HepG2 (cell line): ENCODE data around the gene SNX9. TPM values are rescaled to one million over a fixed set of nuclear protein-coding genes. Genes with fewer than 3 reads are reported as not detected.

ENCODE experiments used
- EZH2 ChIP-seq: conservative IDR thresholded peaks from 2 replicates; pipeline ENCODE4 v1.6.1; 2012; ENCODE audit warnings: mild to moderate bottlenecking, low read depth, low read length, moderate library complexity
- FOXP1 ChIP-seq, 2 experiments: fragments of 450-650 bp in 1 of 2; IDR thresholded peaks; 2 replicates each; pipeline ENCODE4 v1.6.1; 2017 to 2018; ENCODE audit warnings: antibody characterized with exemption in 1 of 2
- HMG20A ChIP-seq: IDR thresholded peaks from 2 replicates; pipeline ENCODE4 v1.6.1; 2016; ENCODE audit warnings: borderline replicate concordance
- HNF4G ChIP-seq, 2 experiments: sonication (generic) in 1 of 2; formaldehyde crosslinking in 1 of 2; IDR thresholded peaks; 2 replicates each; pipeline versions ENCODE4 v1.4.0 to v1.6.1; 2011 to 2020; ENCODE audit warnings: borderline replicate concordance in 2 of 2, low read depth in 2 of 2, mild to moderate bottlenecking in 2 of 2, low read length in 1 of 2, missing genetic modification reagents in 1 of 2, moderate library complexity in 1 of 2
- MEF2D ChIP-seq: sonication (generic); formaldehyde crosslinking; IDR thresholded peaks from 2 replicates; pipeline ENCODE4 v1.5.1; 2020; ENCODE audit warnings: mild to moderate bottlenecking, missing genetic modification reagents
- MTF1 ChIP-seq: sonication (generic); formaldehyde crosslinking; IDR thresholded peaks from 2 replicates; pipeline ENCODE4 v1.5.0; 2020; ENCODE audit warnings: missing genetic modification reagents
- PBX3 ChIP-seq: sonication (generic); formaldehyde crosslinking; IDR thresholded peaks from 2 replicates; pipeline ENCODE4 v1.8.1; 2023; ENCODE audit warnings: missing genetic modification reagents, inconsistent platforms, borderline replicate concordance
- RXRA ChIP-seq: sonication (generic); formaldehyde crosslinking; IDR thresholded peaks from 2 replicates; pipeline ENCODE4 v1.5.1; 2020; ENCODE audit warnings: missing genetic modification reagents
- RXRB ChIP-seq: IDR thresholded peaks from 2 replicates; pipeline ENCODE4 v1.6.1; 2016; ENCODE audit warnings: borderline replicate concordance, missing genetic modification reagents, missing compliant biosample characterization
- XRCC5 ChIP-seq: fragments of 200-400 bp; formaldehyde crosslinking; optimal IDR thresholded peaks from 2 replicates; pipeline ENCODE3; 2017; ENCODE audit warnings: mild to moderate bottlenecking, low read length
- ZNF235 ChIP-seq: sonication (generic); formaldehyde crosslinking; IDR thresholded peaks from 2 replicates; pipeline ENCODE4 v1.8.1; 2023; ENCODE audit warnings: mild to moderate bottlenecking, missing genetic modification reagents, borderline replicate concordance
- ZNF343 ChIP-seq: sonication (generic); formaldehyde crosslinking; IDR thresholded peaks from 2 replicates; pipeline ENCODE4 v1.4.0; 2020; ENCODE audit warnings: mild to moderate bottlenecking, missing genetic modification reagents
- ZNF704 ChIP-seq: sonication (generic); formaldehyde crosslinking; IDR thresholded peaks from 2 replicates; pipeline ENCODE4 v1.8.1; 2023; ENCODE audit warnings: mild to moderate bottlenecking, inconsistent platforms, moderate library complexity, missing genetic modification reagents, borderline replicate concordance
- ZNF749 ChIP-seq: sonication (generic); formaldehyde crosslinking; IDR thresholded peaks from 2 replicates; pipeline ENCODE4 v1.8.0; 2022; ENCODE audit warnings: mild to moderate bottlenecking, missing genetic modification reagents, moderate library complexity, borderline replicate concordance
- polyA plus RNA-seq, 8 experiments: library from polyadenylated mRNA; depleted of rRNA in 3 of 8; stranded (reverse) in 7 of 8; unstranded in 1 of 8; fragments of >200 nt; fragmentation: Illumina TruSeq in 4 of 8; extraction: Trizol in 4 of 8; gene quantifications; 2 replicates each; pipeline versions ENCODE4 v1.2.1 to v1.2.3, GENCODE V29; 2011 to 2016; ENCODE audit warnings: low read depth in 4 of 8, missing spikeins in 1 of 8, mixed read lengths in 1 of 8; ENCODE audit not compliant: insufficient read depth in 1 of 8
- total RNA-seq, 5 experiments: library from RNA; depleted of rRNA; stranded (reverse); fragments of >200 nt; fragmentation: Illumina TruSeq; extraction: Trizol; gene quantifications; 2 replicates each; pipeline ENCODE4 v1.2.3, GENCODE V29; 2016; ENCODE audit warnings: low read depth in 1 of 5
- TF ChIP-seq, protein P1 (sequence below): sonication (generic); formaldehyde crosslinking; conservative IDR thresholded peaks from 2 replicates; pipeline ENCODE4 v1.8.0; 2022; ENCODE audit warnings: mild to moderate bottlenecking, moderate library complexity, missing genetic modification reagents
- TF ChIP-seq, protein P2 (sequence below): sonication (generic); formaldehyde crosslinking; IDR thresholded peaks from 2 replicates; pipeline ENCODE4 v1.4.0; 2020; ENCODE audit warnings: missing genetic modification reagents
- TF ChIP-seq, protein P3 (sequence below): IDR thresholded peaks from 2 replicates; pipeline ENCODE4 v1.6.1; 2016; ENCODE audit warnings: missing genetic modification reagents, missing compliant biosample characterization
- TF ChIP-seq, protein P4 (sequence below): sonication (generic); formaldehyde crosslinking; IDR thresholded peaks from 2 replicates; pipeline ENCODE4 v1.5.0; 2020; ENCODE audit warnings: mild to moderate bottlenecking, missing genetic modification reagents
- TF ChIP-seq, protein P5 (sequence below): IDR thresholded peaks from 2 replicates; pipeline ENCODE4 v1.6.1; 2012; ENCODE audit warnings: inconsistent platforms

The SNX9 gene
- total and polyA plus RNA-seq, 2 of the 13 experiments (the other 11 are each of a cell fraction or from before 2014, with no cell fraction given) = 21.9 to 36.0 TPM

DNA sequence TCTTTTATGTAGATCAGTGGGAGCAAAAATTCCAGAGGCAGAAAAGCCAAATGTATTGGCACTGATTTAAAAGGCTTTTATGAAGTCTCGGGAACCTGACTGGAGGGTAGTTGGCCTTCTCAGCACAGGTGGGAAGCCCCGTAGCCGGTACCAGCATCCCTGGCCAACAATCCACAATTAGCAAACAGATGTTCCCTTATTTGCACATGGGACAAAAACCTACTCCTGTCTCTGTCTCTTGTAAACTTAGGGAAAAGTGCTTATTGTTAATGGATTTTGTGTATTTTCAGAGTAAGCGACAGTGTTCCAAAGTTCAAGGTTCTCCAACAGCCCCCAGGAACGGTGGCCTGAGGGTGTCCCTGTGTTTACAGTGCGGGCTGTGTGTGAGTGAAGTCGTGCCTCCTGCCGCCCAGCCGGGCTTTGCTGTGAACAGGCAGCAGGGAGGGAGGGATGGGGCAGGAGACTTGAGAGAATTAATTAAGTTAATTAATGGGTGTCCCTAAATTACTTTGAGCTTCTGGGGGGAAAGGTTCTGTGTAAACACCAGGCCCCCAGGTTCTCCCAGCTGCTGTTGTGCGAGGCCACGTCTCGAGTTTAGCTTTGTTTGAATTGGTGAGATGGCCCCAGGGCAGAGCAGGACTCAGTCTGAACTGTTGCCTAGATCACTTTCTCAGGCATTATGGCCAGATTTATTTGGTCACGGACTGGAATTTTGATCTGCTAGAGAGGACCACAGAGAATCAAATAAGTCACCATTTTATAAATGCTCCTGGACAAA lies 162.5 kb downstream of the SNX9 start (continued):
- TF ChIP-seq, protein P1, sequence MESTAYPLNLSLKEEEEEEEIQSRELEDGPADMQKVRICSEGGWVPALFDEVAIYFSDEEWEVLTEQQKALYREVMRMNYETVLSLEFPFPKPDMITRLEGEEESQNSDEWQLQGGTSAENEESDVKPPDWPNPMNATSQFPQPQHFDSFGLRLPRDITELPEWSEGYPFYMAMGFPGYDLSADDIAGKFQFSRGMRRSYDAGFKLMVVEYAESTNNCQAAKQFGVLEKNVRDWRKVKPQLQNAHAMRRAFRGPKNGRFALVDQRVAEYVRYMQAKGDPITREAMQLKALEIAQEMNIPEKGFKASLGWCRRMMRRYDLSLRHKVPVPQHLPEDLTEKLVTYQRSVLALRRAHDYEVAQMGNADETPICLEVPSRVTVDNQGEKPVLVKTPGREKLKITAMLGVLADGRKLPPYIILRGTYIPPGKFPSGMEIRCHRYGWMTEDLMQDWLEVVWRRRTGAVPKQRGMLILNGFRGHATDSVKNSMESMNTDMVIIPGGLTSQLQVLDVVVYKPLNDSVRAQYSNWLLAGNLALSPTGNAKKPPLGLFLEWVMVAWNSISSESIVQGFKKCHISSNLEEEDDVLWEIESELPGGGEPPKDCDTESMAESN (CRISPR knock-in tag) = peak; percentile 49
- peak; percentile 89 for TF ChIP-seq XRCC5
- no peak for TF ChIP-seq MTF1 (CRISPR knock-in tag)
- TF ChIP-seq PBX3 (CRISPR knock-in tag) = no peak
- TF ChIP-seq MEF2D (CRISPR knock-in tag) = peak; percentile 92
- peak; percentile 98 for TF ChIP-seq FOXP1 (IDR thresholded peaks at IDR 0.05)
- TF ChIP-seq FOXP1 (CRISPR knock-in tag; IDR thresholded peaks at IDR 0.05) = peak; percentile 100
- peak; percentile 99 for TF ChIP-seq RXRB (CRISPR knock-in tag)
- TF ChIP-seq ZNF343 = no peak; the same call in 1 of the 2 replicates
- TF ChIP-seq RXRA (CRISPR knock-in tag) = peak; percentile 95
- TF ChIP-seq HNF4G (IDR thresholded peaks at IDR 0.05; ENCODE audit: borderline replicate concordance, low read depth, low read length) = peak; percentile 99
- peak; percentile 97; the same call in 1 of the 2 replicates for TF ChIP-seq HNF4G (CRISPR knock-in tag; IDR thresholded peaks at IDR 0.05; ENCODE audit: borderline replicate concordance, low read depth)
- TF ChIP-seq, protein P2, sequence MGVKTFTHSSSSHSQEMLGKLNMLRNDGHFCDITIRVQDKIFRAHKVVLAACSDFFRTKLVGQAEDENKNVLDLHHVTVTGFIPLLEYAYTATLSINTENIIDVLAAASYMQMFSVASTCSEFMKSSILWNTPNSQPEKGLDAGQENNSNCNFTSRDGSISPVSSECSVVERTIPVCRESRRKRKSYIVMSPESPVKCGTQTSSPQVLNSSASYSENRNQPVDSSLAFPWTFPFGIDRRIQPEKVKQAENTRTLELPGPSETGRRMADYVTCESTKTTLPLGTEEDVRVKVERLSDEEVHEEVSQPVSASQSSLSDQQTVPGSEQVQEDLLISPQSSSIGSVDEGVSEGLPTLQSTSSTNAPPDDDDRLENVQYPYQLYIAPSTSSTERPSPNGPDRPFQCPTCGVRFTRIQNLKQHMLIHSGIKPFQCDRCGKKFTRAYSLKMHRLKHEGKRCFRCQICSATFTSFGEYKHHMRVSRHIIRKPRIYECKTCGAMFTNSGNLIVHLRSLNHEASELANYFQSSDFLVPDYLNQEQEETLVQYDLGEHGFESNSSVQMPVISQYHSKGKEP (CRISPR knock-in tag) = no peak
- TF ChIP-seq ZNF749 = no peak
- TF ChIP-seq, protein P3, sequence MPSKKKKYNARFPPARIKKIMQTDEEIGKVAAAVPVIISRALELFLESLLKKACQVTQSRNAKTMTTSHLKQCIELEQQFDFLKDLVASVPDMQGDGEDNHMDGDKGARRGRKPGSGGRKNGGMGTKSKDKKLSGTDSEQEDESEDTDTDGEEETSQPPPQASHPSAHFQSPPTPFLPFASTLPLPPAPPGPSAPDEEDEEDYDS (CRISPR knock-in tag) = peak; percentile 83
- TF ChIP-seq, protein P4, sequence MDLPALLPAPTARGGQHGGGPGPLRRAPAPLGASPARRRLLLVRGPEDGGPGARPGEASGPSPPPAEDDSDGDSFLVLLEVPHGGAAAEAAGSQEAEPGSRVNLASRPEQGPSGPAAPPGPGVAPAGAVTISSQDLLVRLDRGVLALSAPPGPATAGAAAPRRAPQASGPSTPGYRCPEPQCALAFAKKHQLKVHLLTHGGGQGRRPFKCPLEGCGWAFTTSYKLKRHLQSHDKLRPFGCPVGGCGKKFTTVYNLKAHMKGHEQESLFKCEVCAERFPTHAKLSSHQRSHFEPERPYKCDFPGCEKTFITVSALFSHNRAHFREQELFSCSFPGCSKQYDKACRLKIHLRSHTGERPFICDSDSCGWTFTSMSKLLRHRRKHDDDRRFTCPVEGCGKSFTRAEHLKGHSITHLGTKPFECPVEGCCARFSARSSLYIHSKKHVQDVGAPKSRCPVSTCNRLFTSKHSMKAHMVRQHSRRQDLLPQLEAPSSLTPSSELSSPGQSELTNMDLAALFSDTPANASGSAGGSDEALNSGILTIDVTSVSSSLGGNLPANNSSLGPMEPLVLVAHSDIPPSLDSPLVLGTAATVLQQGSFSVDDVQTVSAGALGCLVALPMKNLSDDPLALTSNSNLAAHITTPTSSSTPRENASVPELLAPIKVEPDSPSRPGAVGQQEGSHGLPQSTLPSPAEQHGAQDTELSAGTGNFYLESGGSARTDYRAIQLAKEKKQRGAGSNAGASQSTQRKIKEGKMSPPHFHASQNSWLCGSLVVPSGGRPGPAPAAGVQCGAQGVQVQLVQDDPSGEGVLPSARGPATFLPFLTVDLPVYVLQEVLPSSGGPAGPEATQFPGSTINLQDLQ (CRISPR knock-in tag) = peak; percentile 100
- no peak for TF ChIP-seq ZNF704 (CRISPR knock-in tag)
- TF ChIP-seq ZNF235 (CRISPR knock-in tag) = no peak
- no peak for TF ChIP-seq EZH2
- TF ChIP-seq HMG20A (CRISPR knock-in tag) = peak; percentile 96; the same call in 1 of the 2 replicates
- TF ChIP-seq, protein P5, sequence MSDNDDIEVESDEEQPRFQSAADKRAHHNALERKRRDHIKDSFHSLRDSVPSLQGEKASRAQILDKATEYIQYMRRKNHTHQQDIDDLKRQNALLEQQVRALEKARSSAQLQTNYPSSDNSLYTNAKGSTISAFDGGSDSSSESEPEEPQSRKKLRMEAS = peak; percentile 88
